ENCODE data around the gene B3GALT6.

The B3GALT6 gene

DNA sequence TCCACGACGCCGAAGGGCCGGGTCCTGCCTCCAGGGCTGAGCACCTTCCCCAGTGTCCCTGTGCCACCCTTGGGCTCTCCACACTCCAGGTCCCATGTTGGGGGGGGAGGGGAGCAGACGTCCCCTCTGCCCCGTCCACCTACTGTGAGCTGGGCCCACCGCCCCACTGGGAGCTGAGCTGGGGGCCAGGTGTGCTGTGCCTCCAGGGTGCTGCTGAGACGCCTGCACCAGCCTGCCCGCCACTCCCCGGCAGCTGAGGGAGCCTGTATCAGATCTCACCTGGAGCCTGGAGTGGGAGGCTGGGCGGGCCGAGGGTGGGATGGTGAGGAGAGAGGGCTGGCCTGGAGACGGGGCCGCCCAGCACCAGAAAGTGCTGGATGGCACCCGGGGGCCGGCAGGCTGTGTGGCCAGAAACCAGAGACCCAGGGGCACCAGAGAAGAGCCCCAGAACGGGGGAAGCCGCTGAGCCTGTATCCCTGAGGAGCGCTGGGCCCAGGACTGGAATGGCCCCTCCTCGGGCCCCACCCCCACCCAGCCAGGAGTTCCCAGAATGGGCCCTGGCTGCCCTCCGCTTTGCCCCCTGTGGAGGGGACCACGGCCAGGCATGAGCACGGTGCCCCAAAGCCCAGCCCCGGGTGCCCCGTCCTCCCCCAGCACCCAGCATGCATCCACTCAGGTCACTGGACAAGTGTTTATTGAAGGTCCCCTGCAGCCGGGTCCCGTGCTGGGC lies 29.0 kb upstream of the B3GALT6 start:
- FAIRE-seq: no peak

GRCh38 chr1:1203561-1204424 lies 28.2 kb upstream of the B3GALT6 start:
- no peak for FAIRE-seq

- FAIRE-seq: no peak
These were observed 27.6 kb upstream of the B3GALT6 start for GRCh38 chr1:1204425-1204920.

DNA sequence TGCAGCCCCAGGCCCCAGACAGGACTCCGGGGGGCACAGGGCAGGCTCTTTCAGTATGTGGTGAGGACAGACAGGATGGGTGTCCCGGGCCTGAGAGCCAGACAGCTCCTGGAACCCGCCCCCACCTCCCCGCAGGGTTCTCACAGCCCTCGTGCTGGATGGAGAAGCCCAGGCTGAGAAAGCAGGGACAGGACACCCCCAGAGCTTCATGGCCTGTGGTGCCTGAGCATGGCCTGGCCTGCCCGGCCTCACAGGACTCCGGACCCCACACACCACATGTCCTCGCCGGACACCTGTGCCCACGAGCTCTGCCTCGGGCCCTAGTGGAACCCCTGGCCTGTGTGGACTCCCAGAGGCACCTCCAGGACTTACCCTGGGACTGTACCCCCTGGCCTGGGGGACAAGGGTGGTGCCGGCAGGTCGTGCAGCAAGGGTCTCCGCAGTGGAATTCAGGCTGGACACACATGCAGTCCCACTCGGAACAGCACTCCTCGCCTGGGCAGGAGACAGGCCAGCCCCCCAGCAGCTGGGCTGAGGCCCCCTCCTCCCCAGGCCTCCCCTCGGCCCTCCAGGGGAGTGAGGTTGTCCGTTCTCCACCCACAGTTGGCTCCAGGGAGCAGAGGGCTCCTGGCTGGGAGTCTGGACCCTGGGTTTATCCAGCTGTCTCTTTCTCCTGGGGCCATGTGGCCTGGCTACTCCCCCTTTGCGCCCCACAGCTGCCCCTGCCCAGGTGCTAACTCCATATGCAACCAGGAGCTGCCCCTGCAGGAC lies 26.9 kb upstream of the B3GALT6 start:
- FAIRE-seq: no peak

- no peak for FAIRE-seq
These were observed 26.2 kb upstream of the B3GALT6 start for GRCh38 chr1:1205769-1206375.

DNA sequence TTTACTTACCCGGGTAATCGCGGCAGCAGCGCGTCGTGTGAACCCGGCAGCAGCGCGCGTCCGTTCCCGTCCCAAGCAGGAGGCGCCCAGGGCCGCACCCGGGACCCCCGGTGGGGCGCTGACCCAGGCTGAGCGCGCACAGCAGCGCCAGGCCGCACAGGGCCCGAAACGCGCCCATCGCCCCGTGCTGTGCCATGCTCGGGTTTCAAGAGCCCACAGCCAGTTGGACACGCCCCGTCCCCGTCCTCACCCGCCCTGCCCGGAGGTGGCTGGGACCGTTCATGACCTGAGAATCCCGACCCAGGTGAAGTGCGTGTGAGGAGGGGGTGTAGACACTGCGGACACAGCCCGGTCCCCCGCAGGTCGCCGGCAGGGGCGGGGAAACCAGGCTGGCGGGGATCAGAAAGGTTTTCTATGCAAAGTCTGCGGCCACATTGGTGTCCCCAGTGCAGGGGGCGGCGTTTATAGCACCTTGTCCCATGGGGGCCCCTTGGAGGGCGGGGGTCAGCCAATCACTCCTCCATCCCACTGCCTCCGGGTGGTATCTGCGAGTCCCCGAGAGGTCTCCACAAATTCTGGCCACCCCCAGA lies 25.6 kb upstream of the B3GALT6 start, which contains the start of gene TNFRSF18:
TNFRSF18 (minus strand) TSS at position 217 of the 590 bp plus-strand sequence; CDS start at position 196, 21 bp downstream.
- FAIRE-seq: no peak

- no peak for FAIRE-seq
These were observed 25.0 kb upstream of the B3GALT6 start for GRCh38 chr1:1206966-1207531.

DNA sequence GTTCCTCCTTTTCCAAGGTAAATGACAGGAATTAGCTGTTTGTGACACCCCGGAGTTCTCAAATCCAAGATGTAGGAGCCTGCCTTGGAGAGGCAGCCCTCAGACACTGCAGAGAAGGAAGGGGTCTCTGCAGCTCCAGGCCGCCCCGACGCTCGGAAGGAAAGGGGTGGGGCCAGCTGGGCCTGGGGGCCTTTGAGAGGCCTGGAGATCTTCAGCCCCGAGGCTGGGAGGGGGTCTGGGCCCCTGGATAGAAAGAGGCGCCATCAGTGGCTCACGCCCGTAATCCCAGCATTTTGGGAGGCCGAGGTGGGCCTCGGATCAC lies 24.5 kb upstream of the B3GALT6 start:
- FAIRE-seq: no peak

- no peak for FAIRE-seq
These were observed 23.2 kb upstream of the B3GALT6 start for GRCh38 chr1:1208713-1209433.

DNA sequence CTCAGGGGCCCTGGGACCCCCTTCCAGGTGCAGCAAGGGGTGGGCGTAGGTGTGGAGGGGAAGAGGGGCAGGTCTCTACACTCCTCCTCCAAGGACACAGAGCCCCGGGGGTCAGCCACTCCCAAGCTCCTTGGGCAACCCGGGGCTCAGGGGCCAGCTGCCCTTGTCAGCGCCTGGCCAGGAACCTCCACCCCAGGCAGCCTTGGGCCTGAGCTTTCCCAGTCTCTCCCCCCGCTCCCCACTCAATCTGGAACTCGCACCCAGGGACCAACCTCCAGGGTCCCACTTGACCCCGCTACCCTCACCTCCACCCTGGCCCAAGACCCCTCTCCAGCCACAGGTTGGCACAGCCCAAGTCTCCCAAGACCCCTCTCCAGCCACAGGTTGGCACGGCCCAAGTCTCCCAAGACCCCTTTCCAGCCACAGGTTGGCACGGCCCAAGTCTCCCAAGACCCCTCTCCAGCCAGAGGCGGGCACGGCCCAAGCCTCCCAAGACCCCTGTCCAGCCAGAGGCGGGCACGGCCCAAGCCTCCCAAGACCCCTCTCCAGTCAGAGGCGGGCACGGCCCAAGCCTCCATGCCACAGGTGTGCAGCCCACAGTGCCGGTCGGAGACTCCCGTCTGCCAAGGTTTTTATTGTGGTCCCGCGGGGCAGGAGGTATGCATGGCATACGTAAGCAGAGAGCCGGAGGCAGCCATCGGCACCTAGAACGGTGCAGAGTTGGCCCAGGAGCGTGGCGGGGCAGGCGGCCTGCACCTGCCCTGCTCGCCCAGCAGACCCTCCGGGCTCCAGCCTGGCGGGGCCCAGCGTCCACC lies 21.1 kb upstream of the B3GALT6 start:
- FAIRE-seq: no peak

GRCh38 chr1:1211541-1212441 lies 20.2 kb upstream of the B3GALT6 start:
- FAIRE-seq: no peak

DNA sequence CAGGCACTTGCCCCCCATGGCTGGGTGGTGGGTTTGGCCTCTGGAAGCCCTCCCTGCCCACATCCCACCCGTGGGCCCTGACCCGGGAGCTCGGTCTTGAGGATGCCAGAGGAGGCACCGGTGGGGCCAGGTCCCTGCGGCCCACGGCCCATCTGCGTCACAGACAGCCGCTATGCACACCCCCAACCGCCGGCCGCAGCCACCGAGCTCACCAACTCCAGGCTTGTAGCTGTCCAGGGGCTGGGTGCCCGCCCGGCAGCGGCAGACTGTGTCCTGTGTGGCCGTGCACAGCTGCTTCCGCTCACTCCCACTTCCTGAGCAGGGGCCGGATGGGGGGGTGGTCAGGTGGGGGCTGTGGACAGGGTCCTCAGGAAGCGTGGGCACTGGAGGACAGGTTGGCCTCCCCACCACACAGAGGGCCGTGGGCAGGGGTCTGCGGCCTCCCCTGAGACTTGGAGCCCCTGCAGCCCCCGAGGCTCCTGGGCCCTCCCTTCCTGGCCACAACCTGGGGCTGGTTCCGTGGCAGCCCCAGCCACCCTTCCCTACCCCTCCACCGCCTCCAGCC lies 19.2 kb upstream of the B3GALT6 start:
- FAIRE-seq: no peak

GRCh38 chr1:1213345-1214265 lies 18.4 kb upstream of the B3GALT6 start, which contains the start of gene TNFRSF4:
Gene TNFRSF4 (minus strand): TSS chr1:1214153. CDS start chr1:1214127, 26 bp downstream.
- no peak for FAIRE-seq

DNA sequence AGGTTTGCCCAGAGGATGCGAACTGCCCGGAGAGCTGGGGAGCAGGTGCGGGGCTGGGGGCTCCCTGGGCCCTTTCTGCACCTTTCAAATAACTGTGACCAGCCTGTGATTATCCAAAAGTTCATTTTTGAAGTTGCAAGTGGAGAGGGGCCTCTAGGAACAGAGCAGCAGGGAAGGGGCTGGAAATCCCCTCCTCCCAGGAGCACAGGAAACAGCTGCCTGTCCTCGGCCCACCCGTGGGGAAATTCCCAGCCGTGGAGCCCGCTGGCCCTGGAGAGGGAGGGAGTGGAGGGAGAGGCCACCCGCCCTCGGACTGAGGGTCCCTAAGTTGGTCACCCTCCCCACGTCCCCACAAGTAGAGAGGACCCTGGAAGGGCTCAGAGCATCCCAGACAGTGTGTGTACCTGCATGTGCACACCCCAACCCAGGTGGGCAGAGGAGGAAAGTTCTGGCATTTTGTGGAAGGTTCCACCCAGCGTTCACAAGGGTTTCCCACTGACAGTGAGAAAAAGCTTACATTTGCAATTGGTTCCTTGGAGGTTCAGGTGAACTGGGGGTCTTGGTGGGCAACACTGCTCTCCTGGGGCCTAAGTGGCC lies 16.9 kb upstream of the B3GALT6 start:
- no peak for FAIRE-seq

DNA sequence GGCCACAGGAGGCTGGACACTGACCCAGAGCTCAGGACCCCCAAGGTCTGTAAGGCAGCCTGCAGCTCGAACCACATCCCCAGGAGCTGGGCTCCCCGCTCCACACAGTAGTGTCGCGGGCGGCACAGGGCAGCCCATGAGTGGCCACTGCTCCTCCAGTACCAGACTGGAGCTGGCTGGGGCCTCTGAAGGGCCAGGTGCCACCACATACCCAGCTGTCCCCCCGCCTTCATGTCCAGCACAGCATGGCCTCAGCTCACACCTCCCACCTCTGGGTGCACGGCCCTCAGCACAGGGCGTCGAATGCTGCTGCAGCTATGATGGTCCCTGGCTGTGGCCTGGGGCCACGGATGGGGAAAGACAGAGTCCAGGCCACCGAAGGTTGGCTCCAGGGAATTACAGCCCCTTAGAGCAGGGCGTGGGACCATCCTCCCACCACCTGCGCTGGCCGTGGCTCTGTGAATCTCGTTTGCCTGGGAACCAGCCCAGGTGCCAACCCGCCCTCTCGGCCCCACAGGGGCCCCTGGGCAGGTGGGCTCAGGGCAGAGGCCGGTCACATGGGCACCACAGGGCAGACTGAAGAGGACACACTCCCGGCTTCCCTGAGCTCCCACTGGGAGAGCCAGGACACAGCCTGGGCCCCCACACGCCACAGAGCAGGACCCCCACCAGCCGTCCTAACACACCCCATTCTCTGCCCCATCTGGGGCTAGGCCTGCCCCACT lies 16.0 kb upstream of the B3GALT6 start:
- no peak for FAIRE-seq

- no peak for FAIRE-seq
These were observed 15.0 kb upstream of the B3GALT6 start for GRCh38 chr1:1216770-1217620.
